GM12864 (cell line): Measurements from ENCODE around the gene DHRS3.

Experiments used
- DNase-seq: peaks from one replicate; pipeline ENCODE4 v3.0.0-alpha.2; 2011; ENCODE audit warnings: low read depth
- H3K4me3 ChIP-seq: 2 replicates; pipeline ENCODE4 v1.5.1; 2011; ENCODE audit warnings: mild to moderate bottlenecking, low read depth, low read length, control low read depth
- TF ChIP-seq, protein P1 (sequence below): IDR thresholded peaks from 2 replicates; pipeline ENCODE4 v1.5.1; 2011; ENCODE audit warnings: low read depth, mild to moderate bottlenecking, moderate library complexity, low read length, control low read depth, inconsistent platforms; ENCODE audit errors: missing control alignments

Gene DHRS3

GRCh38 chr1:12519693-12520364, 98.2 kb downstream of the DHRS3 start:
- DNase-seq, result no peak
- no peak overlapping the region for H3K4me3 ChIP-seq
- TF ChIP-seq, protein P1, sequence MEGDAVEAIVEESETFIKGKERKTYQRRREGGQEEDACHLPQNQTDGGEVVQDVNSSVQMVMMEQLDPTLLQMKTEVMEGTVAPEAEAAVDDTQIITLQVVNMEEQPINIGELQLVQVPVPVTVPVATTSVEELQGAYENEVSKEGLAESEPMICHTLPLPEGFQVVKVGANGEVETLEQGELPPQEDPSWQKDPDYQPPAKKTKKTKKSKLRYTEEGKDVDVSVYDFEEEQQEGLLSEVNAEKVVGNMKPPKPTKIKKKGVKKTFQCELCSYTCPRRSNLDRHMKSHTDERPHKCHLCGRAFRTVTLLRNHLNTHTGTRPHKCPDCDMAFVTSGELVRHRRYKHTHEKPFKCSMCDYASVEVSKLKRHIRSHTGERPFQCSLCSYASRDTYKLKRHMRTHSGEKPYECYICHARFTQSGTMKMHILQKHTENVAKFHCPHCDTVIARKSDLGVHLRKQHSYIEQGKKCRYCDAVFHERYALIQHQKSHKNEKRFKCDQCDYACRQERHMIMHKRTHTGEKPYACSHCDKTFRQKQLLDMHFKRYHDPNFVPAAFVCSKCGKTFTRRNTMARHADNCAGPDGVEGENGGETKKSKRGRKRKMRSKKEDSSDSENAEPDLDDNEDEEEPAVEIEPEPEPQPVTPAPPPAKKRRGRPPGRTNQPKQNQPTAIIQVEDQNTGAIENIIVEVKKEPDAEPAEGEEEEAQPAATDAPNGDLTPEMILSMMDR, result no peak

DNA sequence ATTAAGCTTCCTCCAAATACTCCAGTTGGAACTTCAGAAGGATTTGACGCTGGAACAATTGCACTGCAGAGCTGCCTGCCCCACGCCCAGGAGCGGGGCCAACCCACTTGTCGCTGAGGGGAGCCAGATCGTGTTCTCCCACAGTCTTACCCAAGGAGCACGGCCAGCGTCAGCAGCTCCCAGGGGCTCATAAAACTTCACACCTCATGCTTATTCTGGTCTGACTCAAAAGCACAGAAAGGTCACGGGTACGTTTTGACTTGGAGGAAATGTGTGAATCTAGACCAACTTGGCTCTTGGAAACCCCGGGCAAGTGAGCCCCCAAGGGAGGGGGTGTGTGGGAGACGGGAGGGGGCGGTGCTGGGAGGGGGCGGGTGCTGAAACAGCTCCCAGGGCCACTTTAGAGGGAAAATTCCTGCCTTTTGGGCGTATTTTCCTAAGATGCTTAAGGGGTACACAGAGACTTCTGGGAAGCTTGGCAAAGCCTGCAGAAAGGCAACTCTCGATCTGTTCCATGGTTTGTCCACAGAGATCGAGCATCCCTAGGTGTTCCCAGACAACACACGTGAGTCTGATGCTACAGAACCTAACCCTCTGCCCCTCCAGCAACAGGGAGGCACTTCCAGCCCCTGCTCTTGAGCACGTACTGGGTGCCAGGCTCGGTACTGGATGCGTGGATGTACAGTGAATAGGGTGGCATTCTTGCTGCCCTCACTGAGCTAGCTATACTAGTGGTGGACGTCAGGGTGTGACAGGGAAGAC, 98.9 kb downstream of the DHRS3 start:
- DNase-seq, result no peak
- H3K4me3 ChIP-seq, result no peak overlapping the region
- TF ChIP-seq, protein P1, result no peak
